Measurements from ENCODE around the gene GRWD1. TPM values are rescaled to one million over a fixed set of nuclear protein-coding genes. Genes with fewer than 3 reads are reported as not detected.

GRWD1 gene
- total RNA-seq, 4 donors from 2014 or later, result 9.4 to 49.7 (median 13.6) TPM

- no peak for DNase-seq
- in situ Hi-C loops (cut with MboI; ENCODE audit: low pct_ligation_motif_present in 1 of 4, low pct_unique_long_range_greater_than_20kb in 1 of 4, low sequenced_read_pairs in 3 of 4), result no loop called here
- TF ChIP-seq, protein P1, sequence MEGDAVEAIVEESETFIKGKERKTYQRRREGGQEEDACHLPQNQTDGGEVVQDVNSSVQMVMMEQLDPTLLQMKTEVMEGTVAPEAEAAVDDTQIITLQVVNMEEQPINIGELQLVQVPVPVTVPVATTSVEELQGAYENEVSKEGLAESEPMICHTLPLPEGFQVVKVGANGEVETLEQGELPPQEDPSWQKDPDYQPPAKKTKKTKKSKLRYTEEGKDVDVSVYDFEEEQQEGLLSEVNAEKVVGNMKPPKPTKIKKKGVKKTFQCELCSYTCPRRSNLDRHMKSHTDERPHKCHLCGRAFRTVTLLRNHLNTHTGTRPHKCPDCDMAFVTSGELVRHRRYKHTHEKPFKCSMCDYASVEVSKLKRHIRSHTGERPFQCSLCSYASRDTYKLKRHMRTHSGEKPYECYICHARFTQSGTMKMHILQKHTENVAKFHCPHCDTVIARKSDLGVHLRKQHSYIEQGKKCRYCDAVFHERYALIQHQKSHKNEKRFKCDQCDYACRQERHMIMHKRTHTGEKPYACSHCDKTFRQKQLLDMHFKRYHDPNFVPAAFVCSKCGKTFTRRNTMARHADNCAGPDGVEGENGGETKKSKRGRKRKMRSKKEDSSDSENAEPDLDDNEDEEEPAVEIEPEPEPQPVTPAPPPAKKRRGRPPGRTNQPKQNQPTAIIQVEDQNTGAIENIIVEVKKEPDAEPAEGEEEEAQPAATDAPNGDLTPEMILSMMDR (IDR thresholded peaks at IDR 0.05), result no peak
- TF ChIP-seq POLR2AphosphoS5 (IDR thresholded peaks at IDR 0.05) (no peak), POLR2A (IDR thresholded peaks at IDR 0.05) (no peak), EP300 (IDR thresholded peaks at IDR 0.05; ENCODE audit: low read depth) (no peak)
- no peaks in the 10 kb centered on the region for H3K9me3 ChIP-seq
- no peak overlapping the region for H3K4me3 ChIP-seq
- peaks cover 3 to 13% (median 6%) of the 10 kb centered on the region in 4 donors for H3K4me1 ChIP-seq
- H3K27me3 ChIP-seq, result no peaks in the 10 kb centered on the region
- intact Hi-C loops (cut with DNase I; ENCODE audit: low total_unique reads), result no loop called here
- H3K27ac ChIP-seq, result no peak overlapping the region
- H3K36me3 ChIP-seq, result peaks cover 0 to 33% (median 16%) of the 10 kb centered on the region in 4 donors
- WGBS, 2 donors (ENCODE audit: low coverage in 1 of 2), result 97% methylated on average over 13 of the region's 15 CpGs; no CpG with 5 or more reads in 1 of the 2 donors
Observed at GRCh38 chr19:48450863-48451262, 5.1 kb downstream of the GRWD1 start.

DNA sequence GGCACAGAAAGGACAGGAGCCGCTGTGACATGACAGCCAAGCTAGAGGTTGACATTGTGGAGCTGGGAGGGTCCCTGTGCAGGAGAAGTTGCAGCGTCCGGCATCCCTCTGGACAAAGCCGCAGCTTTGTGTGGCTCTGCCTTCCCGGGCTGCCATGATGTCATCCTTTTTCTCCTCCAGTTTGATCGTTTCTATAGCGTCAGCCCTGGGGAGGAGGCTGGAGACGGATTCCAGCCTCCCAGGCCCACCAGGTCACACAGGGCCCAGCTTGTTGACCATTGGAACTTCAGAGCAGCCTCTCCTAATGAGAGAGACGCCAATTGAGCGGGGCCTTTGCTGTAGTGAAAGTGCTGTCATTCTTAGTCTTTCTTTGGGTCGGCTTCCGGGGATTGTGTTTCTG is 5.8 kb downstream of the GRWD1 start:
- Histone ChIP-seq H3K36me3 (peaks cover 0 to 33% (median 16%) of the 10 kb centered on the region in 4 donors), H3K27ac (no peak overlapping the region), H3K4me1 (peaks cover under 1 to 8% (median 1%) of the 10 kb centered on the region in 4 donors), H3K27me3 (no peaks in the 10 kb centered on the region), H3K9me3 (no peaks in the 10 kb centered on the region), H3K4me3 (no peak overlapping the region)
- DNase-seq, result no peak
- intact Hi-C loops (cut with DNase I; ENCODE audit: low total_unique reads) (no loop called here), in situ Hi-C loops (cut with MboI; ENCODE audit: low pct_ligation_motif_present in 1 of 4, low pct_unique_long_range_greater_than_20kb in 1 of 4, low sequenced_read_pairs in 3 of 4) (no loop called here)
- TF ChIP-seq POLR2A (IDR thresholded peaks at IDR 0.05) (no peak), POLR2AphosphoS5 (IDR thresholded peaks at IDR 0.05) (no peak), EP300 (IDR thresholded peaks at IDR 0.05; ENCODE audit: low read depth) (no peak)
- TF ChIP-seq, protein P1 (IDR thresholded peaks at IDR 0.05), result no peak
- 92 to 100% methylated on average over 2 to 12 of the region's 12 CpGs for WGBS, 2 donors (ENCODE audit: low coverage in 1 of 2)

- no peaks in the 10 kb centered on the region for H3K27me3 ChIP-seq
- peaks cover 0 to under 1% (median 0%) of the 10 kb centered on the region in 4 donors for H3K4me1 ChIP-seq
- no peak overlapping the region for H3K4me3 ChIP-seq
- peak; percentile 46 for DNase-seq
- in situ Hi-C loops (cut with MboI; ENCODE audit: low pct_ligation_motif_present in 1 of 4, low pct_unique_long_range_greater_than_20kb in 1 of 4, low sequenced_read_pairs in 3 of 4) (no loop called here), intact Hi-C loops (cut with DNase I; ENCODE audit: low total_unique reads) (no loop called here)
- peaks cover 0 to 33% (median 16%) of the 10 kb centered on the region in 4 donors for H3K36me3 ChIP-seq
- 84 to 90% methylated on average over 4 to 25 of the region's 33 CpGs for WGBS, 2 donors (ENCODE audit: low coverage in 1 of 2)
- TF ChIP-seq POLR2A (IDR thresholded peaks at IDR 0.05) (no peak), EP300 (IDR thresholded peaks at IDR 0.05; ENCODE audit: low read depth) (no peak), POLR2AphosphoS5 (IDR thresholded peaks at IDR 0.05) (no peak)
- TF ChIP-seq, protein P1 (IDR thresholded peaks at IDR 0.05), result no peak
- H3K27ac ChIP-seq, result no peak overlapping the region
- no peaks in the 10 kb centered on the region for H3K9me3 ChIP-seq
Observed at GRCh38 chr19:48452289-48453190, 6.8 kb downstream of the GRWD1 start.

- H3K27me3 ChIP-seq, result no peaks in the 10 kb centered on the region
- H3K9me3 ChIP-seq, result no peaks in the 10 kb centered on the region
- no peak overlapping the region for H3K4me3 ChIP-seq
- no peak overlapping the region for H3K27ac ChIP-seq
- DNase-seq, result no peak
- peaks cover 0 to 33% (median 16%) of the 10 kb centered on the region in 4 donors for H3K36me3 ChIP-seq
- in situ Hi-C loops (cut with MboI; ENCODE audit: low pct_ligation_motif_present in 1 of 4, low pct_unique_long_range_greater_than_20kb in 1 of 4, low sequenced_read_pairs in 3 of 4), result no loop called here
- H3K4me1 ChIP-seq, result no peaks in the 10 kb centered on the region
- TF ChIP-seq, protein P1 (IDR thresholded peaks at IDR 0.05), result no peak
- TF ChIP-seq POLR2AphosphoS5 (IDR thresholded peaks at IDR 0.05), result no peak
- TF ChIP-seq EP300 (IDR thresholded peaks at IDR 0.05; ENCODE audit: low read depth), result no peak
- TF ChIP-seq POLR2A (IDR thresholded peaks at IDR 0.05), result no peak
- WGBS, 2 donors (ENCODE audit: low coverage in 1 of 2), result 93 to 98% methylated on average over 7 to 17 of the region's 22 CpGs
- intact Hi-C loops (cut with DNase I; ENCODE audit: low total_unique reads), result no loop called here
Observed at GRCh38 chr19:48454150-48454730, 8.5 kb downstream of the GRWD1 start.
